ENCODE results near the gene PCCA.

PCCA gene

DNA sequence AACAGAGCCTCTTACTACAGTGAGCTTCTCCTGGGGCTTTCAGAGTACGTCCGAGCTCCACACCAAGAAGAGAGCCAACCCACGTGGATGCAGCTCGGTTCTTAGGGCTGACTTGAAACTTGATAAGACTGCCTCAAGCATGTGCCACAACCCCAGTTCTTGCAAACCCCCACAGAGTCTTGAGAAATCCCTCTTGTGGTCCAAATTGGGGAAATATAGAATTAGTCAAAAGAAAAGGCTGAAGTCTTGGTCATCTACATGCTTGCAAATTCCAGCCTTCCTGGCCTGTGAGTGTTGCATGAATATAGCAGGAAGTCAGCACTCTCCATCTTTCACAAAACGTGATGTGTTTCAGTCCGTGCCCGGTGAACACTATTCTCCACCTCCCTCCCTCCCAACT is 404.5 kb downstream of the PCCA start:
- Histone ChIP-seq H3K9ac (ENCODE audit: low read length) (no peak overlapping the region), H3K4me2 (ENCODE audit: low read depth, low read length, poor library complexity, severe bottlenecking) (no peak overlapping the region), H3K4me3 (ENCODE audit: insufficient read depth, low read length, poor library complexity, severe bottlenecking) (no peak overlapping the region), H3K9me2 (replicated peaks; ENCODE audit: insufficient read depth, low read length) (no peaks in the 10 kb centered on the region), H3K36me3 (ENCODE audit: low read length) (no peaks in the 10 kb centered on the region), H2AFZ (ENCODE audit: low read depth, low read length, severe bottlenecking) (no peak overlapping the region), H4K20me1 (ENCODE audit: low read depth, low read length) (no peaks in the 10 kb centered on the region), H3K27me3 (ENCODE audit: low read length) (no peaks in the 10 kb centered on the region), H3K79me2 (ENCODE audit: insufficient read depth, low read length) (no peaks in the 10 kb centered on the region), H3K9me3 (ENCODE audit: insufficient read depth, low read length) (no peaks in the 10 kb centered on the region), H3K27ac (ENCODE audit: low read depth, low read length) (no peak overlapping the region), H3F3A (ENCODE audit: insufficient read depth) (no peaks in the 10 kb centered on the region)
- TF ChIP-seq, protein P1, sequence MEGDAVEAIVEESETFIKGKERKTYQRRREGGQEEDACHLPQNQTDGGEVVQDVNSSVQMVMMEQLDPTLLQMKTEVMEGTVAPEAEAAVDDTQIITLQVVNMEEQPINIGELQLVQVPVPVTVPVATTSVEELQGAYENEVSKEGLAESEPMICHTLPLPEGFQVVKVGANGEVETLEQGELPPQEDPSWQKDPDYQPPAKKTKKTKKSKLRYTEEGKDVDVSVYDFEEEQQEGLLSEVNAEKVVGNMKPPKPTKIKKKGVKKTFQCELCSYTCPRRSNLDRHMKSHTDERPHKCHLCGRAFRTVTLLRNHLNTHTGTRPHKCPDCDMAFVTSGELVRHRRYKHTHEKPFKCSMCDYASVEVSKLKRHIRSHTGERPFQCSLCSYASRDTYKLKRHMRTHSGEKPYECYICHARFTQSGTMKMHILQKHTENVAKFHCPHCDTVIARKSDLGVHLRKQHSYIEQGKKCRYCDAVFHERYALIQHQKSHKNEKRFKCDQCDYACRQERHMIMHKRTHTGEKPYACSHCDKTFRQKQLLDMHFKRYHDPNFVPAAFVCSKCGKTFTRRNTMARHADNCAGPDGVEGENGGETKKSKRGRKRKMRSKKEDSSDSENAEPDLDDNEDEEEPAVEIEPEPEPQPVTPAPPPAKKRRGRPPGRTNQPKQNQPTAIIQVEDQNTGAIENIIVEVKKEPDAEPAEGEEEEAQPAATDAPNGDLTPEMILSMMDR (IDR thresholded peaks at IDR 0.05; ENCODE audit: insufficient read depth, low read length, poor library complexity, severe bottlenecking): no peak
- no peak for TF ChIP-seq EZH2phosphoT487 (conservative IDR thresholded peaks at IDR 0.05; ENCODE audit: low read length)

DNA sequence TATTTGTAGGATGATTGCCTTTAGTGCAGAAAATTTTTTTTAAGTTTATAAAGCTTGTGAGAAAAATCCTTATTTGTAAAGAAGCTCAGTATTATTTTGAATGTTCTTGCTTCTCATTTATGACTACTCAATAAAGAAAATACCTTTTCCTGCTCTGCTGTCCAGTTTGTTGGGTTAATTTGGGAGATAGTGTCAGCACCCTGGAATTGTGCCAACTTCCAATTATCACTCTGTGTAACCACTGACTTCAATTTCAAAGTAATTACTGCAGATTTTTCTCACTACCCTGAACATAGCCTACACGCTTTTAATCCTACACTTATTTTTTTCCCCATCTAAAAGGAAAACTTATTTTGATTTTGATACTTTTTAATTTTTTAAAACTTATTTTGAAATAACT is 406.6 kb downstream of the PCCA start:
- H3K79me2 ChIP-seq (ENCODE audit: insufficient read depth, low read length): no peaks in the 10 kb centered on the region
- H3K4me2 ChIP-seq (ENCODE audit: low read depth, low read length, poor library complexity, severe bottlenecking): no peak overlapping the region
- no peaks in the 10 kb centered on the region for H3K36me3 ChIP-seq (ENCODE audit: low read length)
- no peak overlapping the region for H3K9ac ChIP-seq (ENCODE audit: low read length)
- H3K4me3 ChIP-seq (ENCODE audit: insufficient read depth, low read length, poor library complexity, severe bottlenecking): no peak overlapping the region
- H3K27ac ChIP-seq (ENCODE audit: low read depth, low read length): no peak overlapping the region
- no peaks in the 10 kb centered on the region for H3K9me3 ChIP-seq (ENCODE audit: insufficient read depth, low read length)
- no peaks in the 10 kb centered on the region for H3K9me2 ChIP-seq (replicated peaks; ENCODE audit: insufficient read depth, low read length)
- no peaks in the 10 kb centered on the region for H3F3A ChIP-seq (ENCODE audit: insufficient read depth)
- H3K27me3 ChIP-seq (ENCODE audit: low read length): no peaks in the 10 kb centered on the region
- TF ChIP-seq EZH2phosphoT487 (conservative IDR thresholded peaks at IDR 0.05; ENCODE audit: low read length): no peak
- TF ChIP-seq, protein P1 (IDR thresholded peaks at IDR 0.05; ENCODE audit: insufficient read depth, low read length, poor library complexity, severe bottlenecking): no peak
- no peak overlapping the region for H2AFZ ChIP-seq (ENCODE audit: low read depth, low read length, severe bottlenecking)
- H4K20me1 ChIP-seq (ENCODE audit: low read depth, low read length): no peaks in the 10 kb centered on the region

DNA sequence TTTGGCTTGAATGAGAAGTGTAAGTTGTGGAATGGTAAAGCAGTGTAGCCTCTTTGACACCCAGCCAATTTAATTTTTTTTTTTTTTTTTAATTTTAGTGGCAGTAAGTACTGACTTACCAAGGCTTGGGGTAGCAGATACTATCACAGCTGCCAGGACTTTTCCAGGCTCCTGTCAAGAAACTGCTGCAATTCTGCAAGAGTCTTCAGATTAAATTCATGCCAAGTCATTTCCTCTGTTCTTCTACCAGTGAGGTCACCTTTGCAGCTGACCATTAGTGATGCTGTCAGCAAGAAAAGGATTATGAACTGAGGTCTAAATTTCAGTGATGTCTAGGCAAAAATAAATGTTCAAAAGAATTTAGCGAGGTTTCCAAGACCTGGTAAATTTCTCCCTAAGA is 408.5 kb downstream of the PCCA start:
- TF ChIP-seq, protein P1 (IDR thresholded peaks at IDR 0.05; ENCODE audit: insufficient read depth, low read length, poor library complexity, severe bottlenecking): no peak
- TF ChIP-seq EZH2phosphoT487 (conservative IDR thresholded peaks at IDR 0.05; ENCODE audit: low read length): no peak

More for the DNA sequence above, 408.5 kb downstream of the PCCA start:
- no peak overlapping the region for H2AFZ ChIP-seq (ENCODE audit: low read depth, low read length, severe bottlenecking)
- H3K9ac ChIP-seq (ENCODE audit: low read length): no peak overlapping the region
- H3K79me2 ChIP-seq (ENCODE audit: insufficient read depth, low read length): no peaks in the 10 kb centered on the region
- no peaks in the 10 kb centered on the region for H4K20me1 ChIP-seq (ENCODE audit: low read depth, low read length)
- H3K4me2 ChIP-seq (ENCODE audit: low read depth, low read length, poor library complexity, severe bottlenecking): no peak overlapping the region
- H3F3A ChIP-seq (ENCODE audit: insufficient read depth): no peaks in the 10 kb centered on the region
- no peaks in the 10 kb centered on the region for H3K9me3 ChIP-seq (ENCODE audit: insufficient read depth, low read length)
- H3K27ac ChIP-seq (ENCODE audit: low read depth, low read length): no peak overlapping the region
- no peak overlapping the region for H3K4me3 ChIP-seq (ENCODE audit: insufficient read depth, low read length, poor library complexity, severe bottlenecking)
- H3K9me2 ChIP-seq (replicated peaks; ENCODE audit: insufficient read depth, low read length): no peaks in the 10 kb centered on the region
- no peaks in the 10 kb centered on the region for H3K36me3 ChIP-seq (ENCODE audit: low read length)
- no peaks in the 10 kb centered on the region for H3K27me3 ChIP-seq (ENCODE audit: low read length)
